ENCODE data around the gene PRKAG1.
A peak's percentile ranks its signal among the peaks of the same experiment; 100 is the strongest.
"Not testable (repeated sequence)": the region's sequence is repeated elsewhere in the genome, so short reads cannot be mapped to it uniquely, and the experiment has no call there.

PRKAG1 gene

GRCh38 chr12:49018261-49019119, at the start of gene PRKAG1:
Gene PRKAG1, minus strand, starts transcription at chr12:49018776. Its CDS starts 36 bp downstream, at chr12:49018740.
- DNase-seq (ENCODE audit: extremely low read depth in 1 of 2, low read depth in 1 of 2): peak; percentile 92

DNA sequence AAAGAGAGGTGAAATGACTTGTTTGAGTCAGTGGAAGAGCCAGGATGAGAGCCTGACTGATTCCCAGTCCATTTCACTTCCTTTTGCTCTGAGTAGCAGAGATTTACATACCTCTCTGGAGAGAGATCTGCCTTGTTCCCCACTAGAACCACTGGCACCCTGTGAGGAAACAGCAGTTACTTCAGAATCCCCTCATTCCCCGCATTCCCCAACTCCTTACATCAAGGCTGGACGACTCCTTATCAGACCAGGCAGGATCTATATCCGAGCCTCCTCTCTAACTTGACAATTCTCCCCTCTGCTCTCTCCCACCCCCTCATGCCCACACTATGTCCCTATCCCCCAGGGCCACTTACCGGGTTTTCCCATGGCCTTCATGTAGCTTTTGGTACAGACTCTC, 47.5 kb upstream of the PRKAG1 start:
- DNase-seq (ENCODE audit: extremely low read depth in 1 of 2, low read depth in 1 of 2): no peak

DNA sequence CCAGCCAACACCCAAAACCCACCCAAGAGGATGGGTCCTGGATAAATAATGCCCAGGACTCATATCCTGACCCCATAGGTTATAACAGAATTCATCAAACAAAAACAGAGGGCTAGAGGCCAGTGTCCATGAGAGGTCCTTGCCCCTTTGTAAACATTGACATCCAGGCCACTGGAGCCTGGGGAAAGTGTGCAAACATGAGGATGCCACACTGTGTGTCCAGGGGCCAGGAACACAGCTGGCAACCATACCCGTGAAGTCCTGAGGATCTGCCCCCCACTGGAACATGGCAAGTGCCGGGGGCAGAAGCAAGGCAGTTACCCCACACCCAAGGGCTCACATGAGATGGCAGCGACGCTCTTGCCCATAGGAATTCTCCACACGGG, 46.2 kb upstream of the PRKAG1 start:
- DNase-seq (ENCODE audit: extremely low read depth in 1 of 2, low read depth in 1 of 2): no peak

DNA sequence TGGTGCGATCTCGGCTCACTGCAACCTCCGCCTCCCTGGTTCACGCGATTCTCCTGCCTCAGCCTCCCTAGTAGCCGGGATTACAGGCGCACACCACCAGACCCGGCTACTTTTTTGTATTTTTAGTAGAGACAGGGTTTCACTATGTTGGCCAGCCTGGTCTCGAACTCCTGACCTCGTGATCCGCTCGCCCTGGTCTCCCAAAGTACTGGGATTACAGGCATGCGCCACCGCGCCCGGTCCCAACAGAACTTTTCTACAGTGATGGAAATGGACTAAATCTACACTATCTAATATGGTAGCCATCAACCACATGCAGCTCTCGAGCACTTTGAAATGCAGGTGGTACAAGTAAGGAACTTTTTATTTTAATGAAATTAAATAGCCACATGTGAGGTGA, 43.3 kb upstream of the PRKAG1 start:
- DNase-seq (ENCODE audit: extremely low read depth in 1 of 2, low read depth in 1 of 2): not testable (repeated sequence)

- DNase-seq (ENCODE audit: extremely low read depth in 1 of 2, low read depth in 1 of 2): no peak
Measured at GRCh38 chr12:49061157-49061650, 42.6 kb upstream of the PRKAG1 start.

GRCh38 chr12:49060237-49061156, 41.9 kb upstream of the PRKAG1 start, which contains the start of gene KMT2D:
Gene KMT2D, minus strand, starts transcription at chr12:49060794. Its CDS starts 5,470 bp downstream, at chr12:49055324.
- peak; percentile 73 to 83 for DNase-seq (ENCODE audit: extremely low read depth in 1 of 2, low read depth in 1 of 2)

DNA sequence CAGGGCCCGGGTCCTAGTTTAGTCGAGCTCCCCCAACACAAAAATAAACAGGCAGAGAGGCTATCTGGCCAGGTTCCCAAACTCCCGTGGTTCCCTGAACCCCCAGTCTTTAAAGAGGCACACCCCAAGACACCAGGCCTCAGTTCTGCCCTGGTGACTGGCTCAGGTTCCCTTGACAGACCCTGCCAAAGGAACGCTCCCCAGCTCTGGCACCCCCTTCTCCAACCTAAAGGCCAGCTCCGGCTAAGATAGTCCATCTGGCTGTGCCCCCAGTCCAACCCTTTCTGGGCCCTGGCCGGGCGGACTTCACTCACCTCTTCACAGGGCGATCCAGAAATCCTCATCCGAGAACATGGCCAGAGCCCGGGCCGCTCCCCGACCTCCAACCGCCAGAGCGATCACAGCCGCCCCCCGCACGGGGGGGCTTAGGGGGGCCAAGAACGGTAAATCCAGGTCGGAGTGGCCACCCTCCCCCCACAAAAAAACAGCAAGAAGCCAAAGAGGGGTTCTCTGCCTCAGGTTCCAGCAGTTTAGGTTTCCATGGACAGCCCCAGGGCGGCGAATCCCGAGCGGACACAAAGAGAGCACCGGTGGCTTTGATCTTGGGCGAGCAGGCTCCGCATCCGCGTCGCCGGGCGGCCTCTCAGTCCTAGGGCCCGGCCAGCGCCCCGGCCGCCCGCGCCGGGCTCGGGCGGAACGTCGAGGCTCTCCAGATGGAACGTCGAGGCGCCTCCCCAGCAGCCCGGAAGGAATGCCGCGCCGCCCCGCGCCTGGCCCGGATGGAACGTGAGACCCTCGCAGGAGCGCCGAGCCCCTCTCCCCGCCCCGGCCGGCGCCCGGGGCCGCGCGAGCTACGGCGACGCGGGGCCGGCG, 41.0 kb upstream of the PRKAG1 start:
- no peak for DNase-seq (ENCODE audit: extremely low read depth in 1 of 2, low read depth in 1 of 2)

- DNase-seq (ENCODE audit: extremely low read depth in 1 of 2, low read depth in 1 of 2): no peak
Measured at GRCh38 chr12:49059045-49059298, 40.4 kb upstream of the PRKAG1 start.

GRCh38 chr12:49058366-49059044, 39.9 kb upstream of the PRKAG1 start:
- no peak for DNase-seq (ENCODE audit: extremely low read depth in 1 of 2, low read depth in 1 of 2)

DNA sequence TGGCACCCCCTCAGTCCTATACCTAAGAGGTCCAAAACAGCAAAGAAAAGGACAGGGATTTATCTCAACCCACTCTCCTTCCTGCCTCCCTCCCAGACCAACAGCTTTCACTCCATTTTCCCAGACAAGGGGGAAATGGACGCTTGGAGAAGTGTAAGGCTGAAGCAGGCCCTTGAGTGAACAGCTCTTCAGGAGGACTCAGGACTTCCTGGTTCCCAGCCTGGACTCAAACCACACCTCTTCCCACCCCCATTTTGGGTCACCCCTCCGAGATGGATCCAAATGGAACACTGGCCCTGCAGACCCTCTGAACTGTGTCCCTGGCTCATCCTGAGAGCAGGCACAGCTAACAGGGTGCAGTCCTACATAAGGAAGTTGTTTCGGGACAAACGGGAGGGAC, 39.3 kb upstream of the PRKAG1 start:
- DNase-seq (ENCODE audit: extremely low read depth in 1 of 2, low read depth in 1 of 2): no peak

GRCh38 chr12:49055978-49056754, 37.6 kb upstream of the PRKAG1 start:
- peak in 1 of 2 donors; percentile 32 for DNase-seq (ENCODE audit: extremely low read depth in 1 of 2, low read depth in 1 of 2)

GRCh38 chr12:49055092-49055491, 36.5 kb upstream of the PRKAG1 start:
- DNase-seq (ENCODE audit: extremely low read depth in 1 of 2, low read depth in 1 of 2): no peak

DNA sequence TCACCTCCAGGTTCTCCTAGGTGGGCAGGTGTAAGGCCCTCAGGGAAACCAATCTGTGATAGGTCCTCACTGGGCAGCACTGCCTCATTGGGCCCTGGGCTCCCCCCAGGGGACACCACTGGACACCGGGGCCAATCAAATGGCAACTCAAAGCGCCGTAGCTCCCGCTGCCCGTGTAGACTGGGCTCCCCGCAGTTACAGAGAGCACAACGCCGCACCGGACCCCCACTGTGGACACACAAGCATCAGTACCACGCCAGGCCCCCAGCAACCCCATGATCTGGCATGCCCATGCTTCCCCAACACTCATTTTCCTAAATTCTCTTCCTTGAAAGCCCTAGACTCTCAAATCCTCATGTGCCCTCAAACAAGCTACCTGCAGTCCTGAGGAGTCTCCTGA, 35.9 kb upstream of the PRKAG1 start:
- no peak for DNase-seq (ENCODE audit: extremely low read depth in 1 of 2, low read depth in 1 of 2)

- DNase-seq (ENCODE audit: extremely low read depth in 1 of 2, low read depth in 1 of 2): no peak
Measured at GRCh38 chr12:49054096-49054495, 35.5 kb upstream of the PRKAG1 start.

GRCh38 chr12:49052451-49053208, 34.1 kb upstream of the PRKAG1 start:
- DNase-seq (ENCODE audit: extremely low read depth in 1 of 2, low read depth in 1 of 2): no peak

DNA sequence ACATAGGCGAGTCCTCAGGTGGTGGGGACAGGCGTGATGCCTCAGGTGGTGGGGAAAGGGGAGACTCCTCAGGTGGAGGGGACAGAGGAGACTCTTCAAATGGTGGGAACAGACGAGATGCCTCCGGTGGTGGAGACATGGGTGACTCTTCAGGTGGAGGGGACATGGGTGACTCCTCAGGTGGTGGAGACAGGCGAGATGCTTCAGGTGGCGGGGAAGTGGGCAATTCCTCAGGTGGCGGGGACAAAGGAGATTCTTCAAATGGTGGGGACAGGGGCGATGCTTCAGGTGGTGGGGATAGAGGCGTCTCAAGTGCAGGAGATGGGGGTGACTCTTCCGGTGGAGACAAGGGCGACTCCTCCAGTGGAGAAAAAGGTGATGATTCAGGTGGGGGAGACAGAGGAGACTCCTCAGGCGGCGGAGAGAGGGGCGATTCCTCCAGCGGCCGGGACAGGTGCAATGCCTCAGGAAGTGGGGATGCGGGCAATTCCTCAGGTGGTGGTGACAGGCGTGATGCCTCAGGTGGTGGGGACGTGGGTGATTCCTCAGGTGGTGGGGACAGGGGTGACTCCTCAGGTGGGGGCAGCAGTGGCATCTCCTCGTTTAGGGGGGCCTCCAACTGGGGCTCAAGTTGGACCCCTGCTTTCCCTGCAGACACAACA, 33.3 kb upstream of the PRKAG1 start:
- DNase-seq (ENCODE audit: extremely low read depth in 1 of 2, low read depth in 1 of 2): no peak

DNA sequence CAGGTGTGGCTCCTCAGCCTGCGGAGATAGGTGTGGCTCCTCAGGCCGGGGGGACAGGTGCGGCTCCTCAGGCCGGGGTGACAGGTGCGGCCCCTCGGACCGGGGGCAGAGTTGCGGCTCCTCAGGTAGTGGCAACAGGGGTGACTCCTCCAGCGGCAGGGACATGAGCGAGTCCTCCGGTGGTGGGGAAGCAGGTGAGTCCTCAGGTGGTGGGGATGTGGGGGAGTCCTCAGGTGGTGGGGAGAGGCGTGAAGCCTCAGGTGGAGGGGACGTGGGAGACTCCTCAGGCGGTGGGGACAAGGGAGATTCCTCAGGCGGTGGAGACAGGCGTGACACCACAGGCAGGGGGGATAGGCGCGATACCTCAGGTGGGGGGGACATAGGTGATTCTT, 32.8 kb upstream of the PRKAG1 start:
- no peak for DNase-seq (ENCODE audit: extremely low read depth in 1 of 2, low read depth in 1 of 2)
